Vagina (tissue), 2 donors: ENCODE data around the gene ZAR1L. TPM values are rescaled to one million over a fixed set of nuclear protein-coding genes. Genes with fewer than 3 reads are reported as not detected.
A peak's percentile ranks its signal among the peaks of the same experiment; 100 is the strongest.

Source experiments
- DNase-seq, 2 donors: peaks; one replicate each; pipeline ENCODE4 v3.0.0-alpha.2; 2017; ENCODE audit errors: extremely low spot score in 2 of 2
- H3K27ac ChIP-seq: fragments of 200-600 bp; sonication (generic); one replicate; pipeline ENCODE4 v1.5.1; 2019
- H3K27me3 ChIP-seq: fragments of 200-600 bp; sonication (generic); one replicate; pipeline ENCODE4 v1.5.1; 2019
- H3K36me3 ChIP-seq, 2 donors: fragments of 200-600 bp; sonication (generic); one replicate each; pipeline ENCODE4 v1.5.1; 2017 to 2019
- H3K4me1 ChIP-seq: fragments of 200-600 bp; sonication (generic); one replicate; pipeline ENCODE4 v1.5.1; 2019
- H3K4me3 ChIP-seq, 2 donors: fragments of 200-600 bp; sonication (generic); 1 replicate in 1 of 2; 2 replicates in 1 of 2; pipeline ENCODE4 v1.5.1; 2016 to 2019
- H3K9me3 ChIP-seq: fragments of 200-600 bp; sonication (generic); one replicate; pipeline ENCODE4 v1.5.1; 2019
- CTCF ChIP-seq, 3 experiments: fragments of 450-650 bp in 2 of 3; fragments of 200-600 bp in 1 of 3; sonication (generic) in 1 of 3; IDR thresholded peaks; one replicate each; pipeline ENCODE4 v1.5.1; 2017 to 2019; ENCODE audit warnings: antibody characterized with exemption in 3 of 3, mild to moderate bottlenecking in 2 of 3, moderate library complexity in 2 of 3
- POLR2A ChIP-seq, 2 donors: fragments of 450-650 bp; IDR thresholded peaks; one replicate each; pipeline ENCODE4 v1.6.1; 2017; ENCODE audit warnings: antibody characterized with exemption in 2 of 2, mild to moderate bottlenecking in 2 of 2, moderate library complexity in 2 of 2
- POLR2AphosphoS5 ChIP-seq, 2 donors: sonication (generic); formaldehyde crosslinking; IDR thresholded peaks; one replicate each; pipeline ENCODE4 v1.9.0; 2017; ENCODE audit warnings: antibody characterized with exemption in 2 of 2, mild to moderate bottlenecking in 2 of 2, low read depth in 1 of 2; ENCODE audit not compliant: insufficient read depth in 1 of 2
- intact Hi-C: fragments of 100-400 bp; cut with DNase I; formaldehyde crosslinking; loops from one replicate; pipeline ENCODE4 v1.15.1; 2023
- total RNA-seq: library from RNA; depleted of rRNA; stranded (reverse); fragments of >200 nt; gene quantifications from one replicate; pipeline ENCODE4 v1.2.3, GENCODE V29; 2016

Gene ZAR1L
- total RNA-seq, 1 donor from 2014 or later = not detected

- intact Hi-C loops = loop anchor here (10.0 kb wide), 1 partner anchor 413 kb away; no protein-coding TSS in a partner anchor
- peaks cover 6% of the 10 kb centered on the region for H3K4me1 ChIP-seq
- H3K36me3 ChIP-seq = no peaks in the 10 kb centered on the region
- no peaks in the 10 kb centered on the region for H3K27me3 ChIP-seq
- no peaks in the 10 kb centered on the region for H3K9me3 ChIP-seq
- no peak for DNase-seq
- H3K27ac ChIP-seq = no peak overlapping the region
- TF ChIP-seq CTCF (IDR thresholded peaks at IDR 0.05) (no peak), POLR2A (IDR thresholded peaks at IDR 0.05) (no peak)
- H3K4me3 ChIP-seq = no peak overlapping the region
These were observed 2.7 kb upstream of the ZAR1L start for GRCh38 chr13:32317716-32318465.

GRCh38 chr13:32316501-32316900 is 1.3 kb upstream of the ZAR1L start:
- no peak for TF ChIP-seq POLR2AphosphoS5 (IDR thresholded peaks at IDR 0.05; ENCODE audit: insufficient read depth in 1 of 2, low read depth in 1 of 2)
- no peak for TF ChIP-seq POLR2A (IDR thresholded peaks at IDR 0.05)
- TF ChIP-seq CTCF (IDR thresholded peaks at IDR 0.05) = no peak
- Histone ChIP-seq H3K4me3 (peak overlapping the region; percentile 59 to 92), H3K27ac (no peak overlapping the region), H3K27me3 (no peaks in the 10 kb centered on the region), H3K4me1 (peaks cover 6% of the 10 kb centered on the region), H3K9me3 (no peaks in the 10 kb centered on the region), H3K36me3 (no peaks in the 10 kb centered on the region)
- intact Hi-C loops = loop anchor here (10.0 kb wide), 1 partner anchor 412 kb away; no protein-coding TSS in a partner anchor
- DNase-seq = no peak

GRCh38 chr13:32316028-32316339 is 821 bp upstream of the ZAR1L start:
- Histone ChIP-seq H3K4me3 (peak overlapping the region; percentile 59 to 92), H3K4me1 (peaks cover 6% of the 10 kb centered on the region), H3K27ac (peak overlapping the region; percentile 95), H3K27me3 (no peaks in the 10 kb centered on the region), H3K36me3 (no peaks in the 10 kb centered on the region), H3K9me3 (no peaks in the 10 kb centered on the region)
- no peak for DNase-seq
- intact Hi-C loops = loop anchor here (10.0 kb wide), 1 partner anchor 411 kb away; no protein-coding TSS in a partner anchor
- TF ChIP-seq CTCF (IDR thresholded peaks at IDR 0.05) (no peak), POLR2AphosphoS5 (IDR thresholded peaks at IDR 0.05; ENCODE audit: insufficient read depth in 1 of 2, low read depth in 1 of 2) (no peak), POLR2A (IDR thresholded peaks at IDR 0.05) (no peak)

GRCh38 chr13:32314271-32315237 is 609 bp downstream of the ZAR1L start:
- Histone ChIP-seq H3K4me3 (peak overlapping the region; percentile 59 to 92), H3K27ac (peak overlapping the region; percentile 95), H3K9me3 (no peaks in the 10 kb centered on the region), H3K4me1 (peaks cover 6% of the 10 kb centered on the region), H3K36me3 (no peaks in the 10 kb centered on the region), H3K27me3 (no peaks in the 10 kb centered on the region)
- DNase-seq = peak in 1 of 2 donors; percentile 90
- TF ChIP-seq POLR2A (IDR thresholded peaks at IDR 0.05) (no peak), POLR2AphosphoS5 (IDR thresholded peaks at IDR 0.05; ENCODE audit: insufficient read depth in 1 of 2, low read depth in 1 of 2) (no peak), CTCF (IDR thresholded peaks at IDR 0.05) (no peak)
- intact Hi-C loops = loop anchor here (10.0 kb wide), 1 partner anchor 410 kb away; no protein-coding TSS in a partner anchor
